MCF 10A (cell line): ENCODE data around the gene MRPL27. TPM values are rescaled to one million over a fixed set of nuclear protein-coding genes. Genes with fewer than 3 reads are reported as not detected.
A peak's percentile ranks its signal among the peaks of the same experiment; 100 is the strongest.

Source experiments
- BruUV-seq: library from RNA; stranded (reverse); fragments of 400-500 nt; replicated peaks from 2 replicates; lab custom pipeline; 2021; lab: Mats Ljungman, UMichigan
- CTCF ChIA-PET: fragments of 300-600 bp; sonication (Branson Sonifier 250); formaldehyde crosslinking; extraction: SDS; loops from one replicate; lab custom pipeline; 2021; ENCODE audit warnings: antibody characterized with exemption, inconsistent platforms; lab: Yijun Ruan, JAX
- POLR2A ChIA-PET: fragments of 300-600, 350-650 bp; sonication (Branson Sonifier 250); formaldehyde crosslinking; extraction: SDS; loops from one replicate; lab custom pipeline; 2020; ENCODE audit warnings: antibody characterized with exemption, inconsistent platforms; lab: Yijun Ruan, JAX
- DNase-seq: peaks from one replicate; pipeline ENCODE4 v3.0.0-alpha.2; 2018; ENCODE audit not compliant: unreplicated experiment
- H3K27ac Mint-ChIP-seq: one replicate; pipeline ENCODE4 v1.8.0; 2022; ENCODE audit warnings: mild to moderate bottlenecking, low read depth, mixed read lengths; ENCODE audit not compliant: unreplicated experiment
- H3K27me3 Mint-ChIP-seq: one replicate; pipeline ENCODE4 v1.8.0; 2022; ENCODE audit warnings: mixed read lengths; ENCODE audit not compliant: insufficient read depth, unreplicated experiment
- H3K36me3 Mint-ChIP-seq: one replicate; pipeline ENCODE4 v1.8.0; 2022; ENCODE audit warnings: mild to moderate bottlenecking, moderate library complexity, mixed read lengths; ENCODE audit not compliant: insufficient read depth, unreplicated experiment
- H3K4me1 Mint-ChIP-seq: one replicate; pipeline ENCODE4 v1.8.0; 2022; ENCODE audit warnings: mixed read lengths; ENCODE audit not compliant: insufficient read depth, unreplicated experiment
- H3K4me3 Mint-ChIP-seq: one replicate; pipeline ENCODE4 v1.8.0; 2022; ENCODE audit warnings: mild to moderate bottlenecking, moderate library complexity, mixed read lengths; ENCODE audit not compliant: unreplicated experiment
- H3K9me3 Mint-ChIP-seq: one replicate; pipeline ENCODE4 v1.8.0; 2022; ENCODE audit warnings: mixed read lengths; ENCODE audit not compliant: unreplicated experiment
- CTCF ChIP-seq: fragments of 200-600 bp; IDR thresholded peaks from one replicate; pipeline ENCODE4 v1.8.0; 2022; ENCODE audit warnings: antibody characterized with exemption, mild to moderate bottlenecking; ENCODE audit not compliant: unreplicated experiment
- intact Hi-C: fragments of 100-400 bp; cut with micrococcal nuclease; formaldehyde crosslinking; loops from 2 replicates; pipeline ENCODE4 v1.14.1; 2022
- total RNA-seq: library from RNA; stranded (reverse); gene quantifications from 2 replicates; pipeline ENCODE4 v1.2.3, GENCODE V29; 2022

Gene MRPL27
- total RNA-seq, 1 experiment from 2014 or later, result 71.5 TPM

GRCh38 chr17:50397919-50398285 lies 24.9 kb upstream of the MRPL27 start:
- intact Hi-C loops, result loop anchor here (1.0 kb wide), 1 partner anchor 198 kb away; no protein-coding TSS in a partner anchor
- Mint-ChIP-seq H3K4me1 (peaks cover 20% of the 10 kb centered on the region), H3K27me3 (no peaks in the 10 kb centered on the region), H3K9me3 (no peaks in the 10 kb centered on the region), H3K36me3 (peaks cover 25% of the 10 kb centered on the region), H3K4me3 (peak overlapping the region; percentile 96), H3K27ac (peak overlapping the region; percentile 90)
- BruUV-seq, result no TSS peak
- no peak for TF ChIP-seq CTCF
- no peak for DNase-seq
- ChIA-PET CTCF (interaction anchor here (0.6 to 5.1 kb wide), 32 partner anchors 9 to 373 kb away, joined by 3 to 46 read pairs (median 6); partner anchors contain the start of genes ACSF2, EME1, MRPL27 and RSAD1), POLR2A (interaction anchor here (0.5 to 5.1 kb wide), 22 partner anchors 9 to 435 kb away, joined by 3 to 75 read pairs (median 8); partner anchors contain the start of genes ACSF2, ANKRD40, EME1 and MRPL27)

- H3K4me1 Mint-ChIP-seq, result peaks cover 20% of the 10 kb centered on the region
- TSS peak; percentile 45 for BruUV-seq
- ChIA-PET POLR2A (interaction anchor here (0.5 to 5.1 kb wide), 32 partner anchors 9 to 311 kb away, joined by 3 to 75 read pairs (median 6); partner anchors contain the start of genes ACSF2, ANKRD40, EME1 and MRPL27), CTCF (interaction anchor here (0.6 to 5.1 kb wide), 44 partner anchors 8 to 550 kb away, joined by 3 to 46 read pairs (median 5); partner anchors contain the start of genes ACSF2, EME1, MRPL27 and RSAD1)
- peak within 1 kb of the TSS; percentile 96 for H3K4me3 Mint-ChIP-seq
- no peaks in the 10 kb centered on the region for H3K9me3 Mint-ChIP-seq
- DNase-seq, result peak; percentile 82
- intact Hi-C loops, result loop anchor here (1.0 kb wide), 1 partner anchor 197 kb away; no protein-coding TSS in a partner anchor
- no peaks in the 10 kb centered on the region for H3K27me3 Mint-ChIP-seq
- peak within 1 kb of the TSS; percentile 90 for H3K27ac Mint-ChIP-seq
- peak; percentile 96 for TF ChIP-seq CTCF
- H3K36me3 Mint-ChIP-seq, result peaks cover 31% of the 10 kb centered on the region
These were observed 24.3 kb upstream of the MRPL27 start, which contains the start of gene LRRC59 for GRCh38 chr17:50397111-50397918. LRRC59 (minus strand) TSS chr17:50397523; CDS start chr17:50397317, 206 bp downstream.

GRCh38 chr17:50396261-50397110 lies 23.5 kb upstream of the MRPL27 start:
- H3K27me3 Mint-ChIP-seq, result no peaks in the 10 kb centered on the region
- peak overlapping the region; percentile 96 for H3K4me3 Mint-ChIP-seq
- peaks cover 20% of the 10 kb centered on the region for H3K4me1 Mint-ChIP-seq
- DNase-seq, result peak; percentile 78
- no peaks in the 10 kb centered on the region for H3K9me3 Mint-ChIP-seq
- H3K27ac Mint-ChIP-seq, result peak overlapping the region; percentile 90
- POLR2A ChIA-PET, result interaction anchor here (0.6 to 5.1 kb wide), 34 partner anchors 9 to 1050 kb away, joined by 3 to 75 read pairs (median 4); partner anchors contain the start of genes ACSF2, ANKRD40, EME1 and MRPL27
- intact Hi-C loops, result loop anchor here (1.0 kb wide), 2 partner anchors 83 to 196 kb away; no protein-coding TSS in a partner anchor
- no peak for TF ChIP-seq CTCF
- BruUV-seq, result TSS peak; percentile 83
- H3K36me3 Mint-ChIP-seq, result peaks cover 39% of the 10 kb centered on the region
- CTCF ChIA-PET, result interaction anchor here (0.6 to 5.1 kb wide), 40 partner anchors 7 to 551 kb away, joined by 3 to 46 read pairs (median 5); partner anchors contain the start of genes ACSF2, EME1, MRPL27 and RSAD1
